GM20000 (cell line): ENCODE results near the gene TIGD6.
"Not testable (repeated sequence)": the region's sequence is repeated elsewhere in the genome, so short reads cannot be mapped to it uniquely, and the experiment has no call there.

ENCODE experiments used
- DNase-seq: peaks from one replicate; pipeline ENCODE4 v3.0.0; 2012; ENCODE audit warnings: low spot score
- CTCF ChIP-seq: IDR thresholded peaks from 2 replicates; pipeline ENCODE4 v1.5.1; 2012; ENCODE audit warnings: mild to moderate bottlenecking, control low read depth; ENCODE audit errors: extremely low read depth, missing control alignments

TIGD6 gene

DNA sequence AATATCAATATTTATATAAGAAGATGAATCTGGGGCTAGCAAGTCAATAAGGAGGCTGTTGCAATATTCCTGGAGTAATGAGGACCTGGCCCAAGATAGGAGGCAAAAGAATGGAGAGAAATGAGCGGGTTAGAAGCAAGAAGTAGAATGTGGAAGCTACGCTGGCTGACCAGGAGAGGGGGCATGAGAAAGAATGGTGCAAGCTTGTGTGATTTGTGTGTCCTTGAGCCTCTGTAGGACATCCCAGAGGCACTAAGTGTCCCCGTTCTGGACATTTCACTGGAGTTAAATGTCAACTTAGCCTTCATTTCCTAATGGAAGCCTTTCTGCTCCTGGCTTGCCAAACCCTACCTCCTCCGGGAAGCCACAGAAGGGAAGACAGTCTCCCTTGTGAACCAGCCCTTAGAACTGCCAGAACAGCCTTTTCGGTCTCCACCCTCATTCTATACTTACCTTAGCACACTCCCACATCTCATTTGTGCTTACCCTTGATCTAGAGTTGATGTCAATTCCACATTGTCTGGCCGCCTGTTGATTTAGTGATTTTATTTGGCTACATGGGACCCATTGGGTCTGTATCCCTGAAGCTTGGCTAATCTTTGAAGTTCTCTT lies 49.2 kb downstream of the TIGD6 start:
- no peak for DNase-seq
- TF ChIP-seq CTCF, result no peak

DNA sequence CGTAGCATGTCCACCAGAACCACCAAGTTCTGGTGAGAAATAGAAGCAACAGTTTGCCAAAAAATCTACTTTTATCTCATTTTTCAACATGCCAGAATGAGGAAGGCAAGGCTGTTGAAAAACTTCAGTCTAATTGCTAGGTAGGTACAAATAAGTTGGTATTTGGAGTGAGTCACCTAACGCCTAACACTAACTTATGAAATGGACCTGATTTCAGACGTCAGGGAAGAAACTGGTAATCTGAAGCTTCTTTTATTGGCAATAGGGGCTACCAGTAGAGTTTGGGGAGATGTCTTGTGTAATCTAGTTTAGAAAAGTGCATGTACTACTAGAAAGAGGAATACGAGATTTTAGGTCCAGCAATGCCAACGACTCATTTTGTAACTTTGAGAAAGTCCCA lies 51.5 kb downstream of the TIGD6 start:
- DNase-seq, result no peak
- TF ChIP-seq CTCF, result no peak

GRCh38 chr5:149946118-149946517 lies 54.3 kb downstream of the TIGD6 start:
- DNase-seq, result no peak
- no peak for TF ChIP-seq CTCF

- no peak for DNase-seq
- no peak for TF ChIP-seq CTCF
These were observed 55.8 kb downstream of the TIGD6 start, which contains the start of gene PDE6A for GRCh38 chr5:149944666-149945065. TSS of gene PDE6A (minus strand) at chr5:149944793. CDS start at chr5:149944673, 120 bp downstream.

DNA sequence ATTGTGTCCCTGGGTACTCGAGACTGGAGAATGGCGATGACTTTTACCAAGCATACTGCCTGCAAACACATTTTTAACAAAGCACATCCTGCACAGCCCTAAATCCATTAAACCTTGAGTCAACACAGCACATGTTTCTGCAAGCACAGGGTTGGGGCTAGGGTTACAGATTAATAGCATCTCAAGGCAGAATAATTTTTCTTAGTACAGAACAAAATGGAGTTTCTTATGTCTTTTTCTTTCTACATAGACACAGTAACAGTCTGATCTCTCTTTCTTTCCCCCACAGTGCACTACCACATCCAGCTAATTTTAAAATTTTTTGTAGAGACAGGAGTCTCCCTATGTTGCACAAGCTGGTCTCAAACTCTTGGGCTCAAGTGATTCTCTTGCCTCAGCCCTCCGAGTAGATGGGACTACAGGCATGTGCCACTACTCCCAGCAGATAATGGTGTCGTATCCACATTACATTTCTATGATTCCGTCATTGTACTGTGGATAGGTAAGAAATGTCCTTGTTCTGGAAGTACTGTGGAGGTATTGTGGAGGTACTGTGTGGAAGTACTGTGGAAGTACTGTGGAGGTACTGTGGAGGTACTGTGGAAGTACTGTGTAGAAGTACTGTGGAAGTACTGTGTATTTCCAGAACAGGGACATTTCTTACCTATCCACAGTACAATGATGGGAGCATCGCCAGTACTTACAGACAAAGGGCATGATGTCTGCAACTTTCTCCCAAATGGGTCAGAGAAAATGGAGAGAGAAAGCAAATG lies 57.1 kb downstream of the TIGD6 start:
- DNase-seq, result not testable (repeated sequence)
